OCI-LY3 (cell line): ENCODE measurements around the gene CMKLR1.

Experiments
- CTCF ChIP-seq: fragments of 200-600, 300-600 bp; sonication (generic); IDR thresholded peaks from 2 replicates; pipeline ENCODE4 v1.5.1; 2014; ENCODE audit warnings: antibody characterized with exemption, low read length, low read depth
- EZH2phosphoT487 ChIP-seq: fragments of 200-600 bp; shearing (Covaris generic); IDR thresholded peaks from 2 replicates; pipeline ENCODE4 v1.6.1; 2018; ENCODE audit warnings: antibody characterized with exemption, mixed run types, low read depth

- no peak for TF ChIP-seq CTCF
- no peak for TF ChIP-seq EZH2phosphoT487
Observed at GRCh38 chr12:108338915-108339657, at the start of gene CMKLR1.
